ENCODE measurements around the gene DEK.

GRCh38 chr6:18309046-18309445, 44.7 kb upstream of the DEK start:
- TF ChIP-seq CTCF (IDR thresholded peaks at IDR 0.05): no peak
- no peak for TF ChIP-seq POLR2A (IDR thresholded peaks at IDR 0.05)
